Activated CD4-positive, alpha-beta T cell treated with anti-CD3 and anti-CD28 coated beads, Interleukin-2, amount 50 U/mL, for 24 hours (primary cell): ENCODE data around the gene GPR143.
"Not testable (repeated sequence)": the region's sequence is repeated elsewhere in the genome, so short reads cannot be mapped to it uniquely, and the experiment has no call there.

Experiments used
- DNase-seq, 2 donors: peaks; one replicate each; pipeline ENCODE4 v3.0.0-alpha.2; 2020; ENCODE audit warnings: low read depth in 1 of 2, low spot score in 1 of 2

The GPR143 gene

DNA sequence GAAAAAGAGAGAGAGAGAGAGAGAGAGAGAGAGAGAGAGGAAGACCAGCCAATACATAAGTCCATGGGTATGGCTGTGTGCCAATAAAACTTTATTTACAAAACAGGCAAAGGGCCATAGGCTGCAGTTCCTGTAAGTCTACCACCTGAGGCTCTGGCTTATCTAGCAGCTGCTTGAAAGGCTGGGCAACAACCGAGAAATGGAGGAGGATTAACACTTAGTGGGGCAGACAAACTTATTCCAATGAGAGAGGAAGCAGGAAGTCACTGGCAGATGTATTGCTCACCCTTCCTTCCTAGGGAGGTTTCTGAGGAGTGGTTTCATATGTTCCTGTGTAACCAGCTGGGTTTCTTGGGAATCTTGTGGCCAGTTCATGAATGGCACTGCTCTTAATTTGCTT is 4.7 kb upstream of the GPR143 start:
- no peak for DNase-seq

GRCh38 chrX:9768321-9768839 is 2.7 kb upstream of the GPR143 start:
- not testable (repeated sequence) for DNase-seq

DNA sequence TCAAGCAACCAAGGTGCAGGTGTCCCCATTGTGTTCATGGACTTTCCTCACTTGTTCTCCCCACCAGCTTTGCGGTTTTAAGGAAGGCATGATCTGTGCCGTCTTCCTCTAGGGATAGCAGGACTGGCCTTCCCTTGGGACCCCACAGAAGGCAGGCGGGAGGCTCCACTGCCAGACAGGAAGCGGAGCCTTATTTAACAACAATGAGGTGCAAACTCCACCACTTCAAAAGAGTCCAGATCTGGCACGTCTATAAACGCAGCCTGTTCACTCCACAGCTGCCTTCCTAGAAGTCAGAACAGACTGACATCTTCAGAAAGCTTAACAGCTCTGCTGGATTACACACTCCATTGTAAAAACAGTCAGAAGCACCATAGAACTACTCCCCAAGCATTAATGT is 1.7 kb upstream of the GPR143 start:
- no peak for DNase-seq

DNA sequence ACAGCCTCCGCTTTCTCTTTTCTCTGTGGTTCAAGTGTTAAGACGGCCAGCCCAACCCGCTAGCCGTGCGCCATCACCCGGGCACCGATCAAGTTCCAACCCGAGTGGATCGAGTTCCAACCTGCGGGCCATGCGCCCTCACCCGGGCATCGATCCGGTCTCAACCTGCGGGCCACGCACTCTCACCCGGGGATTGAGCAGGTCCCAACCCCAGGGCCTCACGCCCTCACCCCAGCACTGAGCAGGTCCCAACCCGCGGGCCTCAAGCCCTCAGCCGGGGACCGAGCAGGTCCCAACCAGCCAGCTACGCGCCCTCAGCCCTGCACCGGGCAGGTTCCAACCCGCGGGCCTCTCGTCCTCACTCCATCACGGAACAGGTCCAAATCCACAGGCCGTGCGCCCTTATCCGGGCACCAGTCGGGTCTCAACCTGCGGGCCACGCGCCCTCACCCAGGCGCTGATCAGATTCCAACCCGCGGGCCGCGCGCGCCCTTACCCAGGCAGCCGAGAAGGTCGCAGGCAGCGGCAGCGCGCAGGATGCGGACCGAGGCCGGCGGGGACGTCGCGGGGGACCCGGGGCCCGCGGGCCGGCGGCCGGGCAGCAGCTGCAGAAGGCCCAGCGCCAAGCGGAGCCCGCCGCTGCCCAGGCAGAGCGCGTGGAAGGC is 443 bp downstream of the GPR143 start:
- DNase-seq = no peak

GRCh38 chrX:9759337-9759736 is 6.3 kb downstream of the GPR143 start:
- no peak for DNase-seq

DNA sequence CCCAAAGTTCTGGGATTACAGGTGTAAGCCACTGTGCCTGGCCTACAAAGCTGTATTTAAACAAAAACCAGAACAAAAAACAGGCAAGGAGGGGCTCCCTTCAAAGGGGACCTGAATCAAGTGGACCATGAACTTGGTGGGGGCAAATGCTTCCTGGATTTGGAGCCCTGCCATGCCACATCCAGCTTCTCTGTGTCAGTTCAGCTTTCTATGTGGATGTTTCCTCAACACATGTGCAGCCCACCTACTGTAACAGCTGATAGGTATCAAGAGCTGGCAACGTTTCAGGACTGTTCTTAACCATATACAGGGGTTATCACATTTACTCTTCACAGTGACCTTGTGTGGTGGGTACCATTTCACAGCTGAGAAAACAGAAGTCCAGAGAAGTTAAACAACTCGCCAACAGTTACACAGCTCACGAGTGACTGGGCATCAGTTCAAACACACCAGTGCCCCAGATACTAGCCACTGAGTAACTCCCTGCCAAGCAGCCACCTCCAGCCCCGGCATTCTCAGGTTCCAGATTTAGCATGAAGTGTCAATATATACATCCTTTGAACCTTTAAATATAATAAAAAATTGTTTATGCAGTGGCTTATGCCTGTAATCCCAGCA is 7.5 kb downstream of the GPR143 start:
- DNase-seq = no peak

- DNase-seq = no peak
Measured at GRCh38 chrX:9757366-9757765, 8.3 kb downstream of the GPR143 start.

- no peak for DNase-seq
Measured at GRCh38 chrX:9749146-9749692, 16.4 kb downstream of the GPR143 start.

- no peak for DNase-seq
Measured at GRCh38 chrX:9747644-9748043, 18.0 kb downstream of the GPR143 start.

- no peak for DNase-seq
Measured at GRCh38 chrX:9746148-9746888, 19.3 kb downstream of the GPR143 start.

- no peak for DNase-seq
Measured at GRCh38 chrX:9745417-9746115, 20.1 kb downstream of the GPR143 start.

GRCh38 chrX:9739130-9739529 is 26.5 kb downstream of the GPR143 start:
- DNase-seq = no peak

- DNase-seq = no peak
Measured at GRCh38 chrX:9738151-9738550, 27.5 kb downstream of the GPR143 start.

- no peak for DNase-seq
Measured at GRCh38 chrX:9737363-9737762, 28.3 kb downstream of the GPR143 start.

GRCh38 chrX:9730752-9731151 is 34.9 kb downstream of the GPR143 start:
- DNase-seq = no peak

DNA sequence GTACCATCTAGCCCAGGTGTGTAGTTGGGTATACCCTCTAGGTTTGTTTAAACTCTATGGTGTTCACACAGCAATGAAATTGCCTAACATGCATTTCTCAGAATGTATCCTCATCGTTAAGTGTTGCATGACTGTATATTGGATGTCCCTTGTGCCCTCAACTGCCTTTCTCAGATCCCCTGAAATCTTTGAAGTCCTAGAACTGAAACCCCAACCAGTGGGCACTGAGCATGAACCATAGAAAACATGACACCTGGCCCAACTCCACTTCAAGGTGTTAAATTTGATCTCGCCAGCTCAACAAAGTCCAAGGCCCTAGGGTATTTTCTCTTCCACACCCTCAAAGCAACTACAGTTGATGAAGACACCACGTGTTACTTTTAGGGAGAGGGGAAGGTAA is 35.6 kb downstream of the GPR143 start:
- no peak for DNase-seq

DNA sequence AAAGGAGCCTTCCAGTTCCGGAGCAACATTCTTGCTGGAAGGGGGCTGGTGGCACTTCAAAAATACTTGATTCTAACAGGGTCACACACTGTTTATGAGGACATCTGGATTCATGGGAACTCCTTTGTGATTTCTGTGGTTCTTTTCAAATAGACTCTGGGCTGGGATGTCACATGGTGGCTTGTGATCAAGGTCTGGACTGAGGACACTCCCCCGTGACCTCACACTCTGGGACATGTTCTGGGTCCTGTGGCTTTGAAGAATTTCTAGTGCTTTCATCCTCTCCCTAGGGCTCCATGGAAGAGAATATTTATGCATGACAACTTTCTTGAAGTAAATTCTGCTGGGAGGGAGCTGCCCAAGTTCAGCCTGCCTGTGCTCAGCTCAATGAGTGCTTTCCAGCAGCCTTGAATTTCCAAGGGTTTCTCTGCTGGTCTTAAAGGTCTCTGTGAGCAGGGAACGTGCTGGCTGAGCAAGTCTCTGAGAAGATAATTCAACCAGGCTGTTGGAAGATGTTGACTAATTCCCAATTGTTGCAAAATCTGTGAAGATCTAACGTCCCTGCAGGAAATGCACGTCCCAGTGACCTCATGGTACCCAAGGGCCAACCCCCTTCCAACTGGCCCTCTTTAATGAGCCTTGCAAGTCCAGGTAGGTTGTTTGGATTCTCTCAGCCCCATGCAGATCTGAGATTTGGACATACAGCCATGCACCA is 36.3 kb downstream of the GPR143 start:
- no peak for DNase-seq

GRCh38 chrX:9728261-9728660 is 37.4 kb downstream of the GPR143 start:
- DNase-seq = no peak

DNA sequence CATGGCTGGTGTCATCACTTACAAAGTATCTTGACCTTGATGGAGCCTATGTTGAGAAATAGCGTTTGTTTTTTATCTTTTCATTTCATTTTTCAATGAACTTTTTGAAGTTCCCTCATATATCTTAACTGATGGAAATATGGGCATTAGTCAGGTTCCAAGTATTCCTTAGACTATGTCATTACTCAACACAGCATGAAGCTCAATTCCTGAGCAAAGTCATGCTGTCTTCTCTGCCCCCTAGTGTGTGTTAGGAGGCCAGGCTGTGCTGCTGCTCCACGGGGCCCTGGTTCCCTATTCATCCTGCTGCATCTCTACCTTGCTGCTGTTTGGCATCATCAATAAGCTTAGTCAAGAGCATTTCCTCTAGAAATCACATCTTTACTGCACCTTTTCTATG is 40.9 kb downstream of the GPR143 start:
- DNase-seq = no peak

DNA sequence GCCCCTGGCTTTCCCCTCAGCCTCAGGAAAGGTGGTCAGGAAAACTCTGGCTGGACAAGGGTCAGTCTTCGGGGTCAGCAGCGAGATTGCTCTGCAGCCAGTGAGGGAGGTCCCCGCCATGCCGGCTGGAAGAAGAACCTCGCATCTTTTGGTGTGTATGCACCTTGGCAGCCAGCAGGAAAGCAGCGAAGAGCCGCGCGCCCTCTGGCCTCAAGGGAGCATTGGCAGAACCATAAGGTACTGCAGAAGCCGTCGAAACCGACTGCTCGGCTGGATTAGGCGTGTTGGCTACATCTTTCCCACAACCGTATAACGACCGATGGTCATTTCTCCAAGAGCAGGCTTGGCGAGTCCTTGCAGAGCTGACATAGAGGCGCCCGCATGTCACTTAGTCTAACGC is 48.3 kb downstream of the GPR143 start:
- DNase-seq = no peak

DNA sequence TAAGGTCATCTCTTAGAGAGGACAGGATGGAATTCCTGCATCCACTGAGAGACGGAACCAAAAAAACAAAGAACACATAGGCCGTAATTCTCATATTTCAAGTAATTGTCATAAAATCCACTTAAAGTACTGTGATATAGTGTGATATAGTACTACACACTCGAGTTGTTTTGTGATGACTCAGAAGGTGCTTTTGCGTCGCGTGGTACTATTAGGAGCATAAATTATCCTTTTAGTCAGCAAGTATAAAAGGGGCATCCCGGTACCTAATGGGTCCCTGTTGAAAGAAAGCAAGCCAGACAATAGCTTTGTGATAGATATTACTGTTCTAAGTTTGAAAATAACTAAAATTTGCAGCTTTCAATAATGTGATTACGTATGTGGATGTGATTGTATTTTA is 55.3 kb downstream of the GPR143 start:
- no peak for DNase-seq
